ENCODE results near the gene ATP13A2.
"Not testable (repeated sequence)": the region's sequence is repeated elsewhere in the genome, so short reads cannot be mapped to it uniquely, and the experiment has no call there.

ATP13A2 gene

GRCh38 chr1:16955186-16955585 lies 56.5 kb downstream of the ATP13A2 start:
- DNase-seq, result no peak

- DNase-seq, result no peak
These were observed 57.1 kb downstream of the ATP13A2 start for GRCh38 chr1:16954579-16954978.

GRCh38 chr1:16952376-16952775 lies 59.4 kb downstream of the ATP13A2 start:
- not testable (repeated sequence) for DNase-seq

DNA sequence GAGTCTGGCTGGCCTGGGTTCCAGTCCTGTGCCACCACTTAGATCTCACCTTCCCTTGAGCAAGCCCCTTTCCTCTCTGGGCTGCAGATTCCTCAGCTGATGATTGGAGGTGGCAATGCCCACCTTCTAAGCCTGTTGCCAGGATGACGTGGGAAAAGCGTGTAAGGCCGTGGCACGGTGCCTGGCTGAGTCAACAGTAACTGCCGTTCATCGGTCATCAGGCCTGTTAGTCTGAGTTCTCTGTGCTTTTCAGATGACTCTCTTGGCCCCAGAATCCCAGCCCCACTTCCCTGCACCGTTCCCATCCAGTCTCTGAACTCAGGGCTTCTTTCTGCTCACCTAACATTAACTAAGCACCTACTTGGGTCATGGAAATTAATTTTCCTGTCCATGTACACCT lies 62.7 kb downstream of the ATP13A2 start:
- DNase-seq, result not testable (repeated sequence)

GRCh38 chr1:16948282-16948891 lies 63.3 kb downstream of the ATP13A2 start:
- DNase-seq, result not testable (repeated sequence)

DNA sequence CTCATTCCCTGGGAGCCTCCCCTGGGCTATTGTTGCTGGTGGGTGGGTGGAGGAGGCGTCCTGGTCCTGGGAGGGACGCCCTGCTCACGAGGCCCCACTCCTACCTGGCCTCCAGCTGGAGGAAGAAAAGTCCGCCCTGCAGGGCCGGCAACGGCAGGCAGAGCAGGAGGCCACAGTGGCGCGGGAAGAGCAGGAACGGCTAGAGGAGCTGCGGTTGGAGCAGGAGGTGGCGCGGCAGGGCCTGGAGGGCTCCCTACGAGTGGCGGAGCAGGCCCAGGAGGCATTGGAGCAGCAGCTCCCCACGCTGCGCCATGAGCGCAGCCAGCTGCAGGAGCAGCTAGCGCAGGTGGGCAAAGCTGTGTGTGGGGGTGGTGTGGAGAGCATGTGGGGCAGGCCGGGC lies 65.1 kb downstream of the ATP13A2 start:
- no peak for DNase-seq

GRCh38 chr1:16946185-16946584 lies 65.5 kb downstream of the ATP13A2 start:
- DNase-seq, result not testable (repeated sequence)

DNA sequence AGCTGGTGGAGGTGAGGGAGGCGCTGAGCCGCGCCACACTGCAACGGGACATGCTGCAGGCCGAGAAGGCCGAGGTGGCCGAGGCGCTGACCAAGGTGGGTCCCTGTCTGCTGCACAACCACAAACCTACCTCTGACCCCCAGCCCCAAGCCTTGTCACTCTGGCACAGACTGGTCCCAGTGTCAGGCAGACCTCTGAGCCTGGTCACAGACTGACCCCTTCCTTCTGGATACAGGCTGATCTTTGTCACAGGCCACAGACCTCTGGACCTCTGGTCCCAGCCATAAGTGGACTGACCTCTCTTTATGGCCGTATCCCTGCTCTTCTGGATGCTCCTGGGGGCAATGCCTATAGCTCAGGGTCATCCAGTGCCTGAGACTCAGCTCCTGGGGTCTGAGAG lies 66.2 kb downstream of the ATP13A2 start:
- DNase-seq, result not testable (repeated sequence)

GRCh38 chr1:16944038-16944437 lies 67.7 kb downstream of the ATP13A2 start:
- no peak for DNase-seq

DNA sequence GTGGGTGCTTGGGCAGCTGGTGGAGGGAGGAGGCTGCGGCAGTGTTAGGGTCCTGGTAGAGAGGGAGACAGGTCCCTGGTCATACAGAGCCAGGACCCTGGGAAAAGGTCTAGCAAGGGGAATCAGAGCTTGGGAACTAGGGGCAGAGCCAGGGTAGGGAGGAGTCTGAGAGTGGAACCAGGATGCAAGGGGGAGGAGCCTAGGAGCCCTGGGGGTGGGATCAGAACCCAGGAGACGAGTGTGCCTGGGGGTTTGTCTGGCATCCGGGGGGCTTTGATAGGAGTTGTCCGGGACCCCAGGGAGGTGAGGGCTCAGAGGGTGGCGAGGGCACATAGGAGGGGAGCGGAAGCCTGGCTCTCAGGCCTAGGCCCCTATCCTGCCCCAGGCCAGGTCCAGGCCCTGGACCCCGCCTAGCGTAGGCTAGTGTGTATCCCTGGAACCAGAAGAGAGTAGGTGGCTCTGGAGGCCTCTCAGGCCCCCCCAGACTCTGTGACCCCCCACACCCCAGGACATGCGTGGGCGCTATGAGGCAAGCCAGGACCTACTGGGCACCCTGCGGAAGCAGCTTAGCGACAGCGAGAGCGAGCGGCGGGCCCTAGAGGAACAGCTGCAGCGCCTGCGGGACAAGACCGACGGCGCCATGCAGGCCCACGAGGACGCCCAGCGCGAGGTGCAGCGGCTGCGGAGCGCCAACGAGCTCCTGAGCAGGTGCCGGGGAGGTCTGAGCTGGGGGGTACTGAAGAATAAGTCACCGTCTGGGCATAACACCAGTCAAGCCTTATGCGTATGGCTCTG lies 72.1 kb downstream of the ATP13A2 start:
- not testable (repeated sequence) for DNase-seq

- no peak for DNase-seq
These were observed 73.1 kb downstream of the ATP13A2 start for GRCh38 chr1:16938351-16939321.

DNA sequence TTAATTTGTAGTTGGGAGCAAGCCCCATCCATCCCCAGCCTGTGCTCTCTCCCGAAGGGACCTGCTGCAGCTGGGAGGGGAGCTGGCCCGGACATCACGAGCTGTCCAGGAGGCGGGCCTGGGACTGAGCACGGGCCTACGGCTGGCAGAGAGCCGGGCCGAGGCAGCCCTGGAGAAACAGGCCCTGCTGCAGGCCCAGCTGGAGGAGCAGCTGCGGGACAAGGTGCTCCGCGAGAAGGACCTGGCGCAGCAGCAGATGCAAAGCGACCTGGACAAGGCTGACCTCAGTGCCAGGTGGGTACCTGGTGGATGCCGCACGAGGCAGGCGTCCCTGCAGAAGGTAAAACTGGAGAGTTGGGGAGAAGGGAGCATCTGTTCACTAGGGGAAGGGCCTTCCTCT lies 75.1 kb downstream of the ATP13A2 start:
- DNase-seq, result not testable (repeated sequence)
